NCI-H345 treated with DMSO at 0.1 percent for 48 hours (cell line): Measurements from ENCODE around the gene SERPINC1.
"Not testable (repeated sequence)": the region's sequence is repeated elsewhere in the genome, so short reads cannot be mapped to it uniquely, and the experiment has no call there.

Source experiments
- DNase-seq: peaks from one replicate; lab custom pipeline; 2025; ENCODE audit not compliant: unreplicated experiment; lab: John Stamatoyannopoulos, UW

Gene SERPINC1

GRCh38 chr1:173893611-173894010 lies 23.5 kb downstream of the SERPINC1 start:
- DNase-seq, result no peak

- no peak for DNase-seq
Observed at GRCh38 chr1:173889885-173890284, 27.2 kb downstream of the SERPINC1 start.

- DNase-seq, result no peak
Observed at GRCh38 chr1:173888749-173889148, 28.4 kb downstream of the SERPINC1 start.

- DNase-seq, result no peak
Observed at GRCh38 chr1:173887627-173888026, 29.5 kb downstream of the SERPINC1 start.

GRCh38 chr1:173886746-173887611 lies 30.1 kb downstream of the SERPINC1 start:
- no peak for DNase-seq

- no peak for DNase-seq
Observed at GRCh38 chr1:173884701-173885100, 32.4 kb downstream of the SERPINC1 start.

- DNase-seq, result not testable (repeated sequence)
Observed at GRCh38 chr1:173881117-173881516, 36.0 kb downstream of the SERPINC1 start.

GRCh38 chr1:173878251-173878650 lies 38.9 kb downstream of the SERPINC1 start:
- DNase-seq, result no peak

GRCh38 chr1:173876732-173877131 lies 40.4 kb downstream of the SERPINC1 start:
- DNase-seq, result no peak

GRCh38 chr1:173871500-173871899 lies 45.6 kb downstream of the SERPINC1 start:
- no peak for DNase-seq

- no peak for DNase-seq
Observed at GRCh38 chr1:173871091-173871490, 46.0 kb downstream of the SERPINC1 start.

GRCh38 chr1:173870252-173871075 lies 46.7 kb downstream of the SERPINC1 start:
- no peak for DNase-seq

GRCh38 chr1:173869021-173869359 lies 48.1 kb downstream of the SERPINC1 start:
- DNase-seq, result peak; percentile 60

GRCh38 chr1:173868266-173869020 lies 48.7 kb downstream of the SERPINC1 start, which contains the start of gene ZBTB37:
TSS of gene ZBTB37 (plus strand) at chr1:173868380. CDS start at chr1:173870226, 1,846 bp downstream.
- peak; percentile 76 for DNase-seq

- peak; percentile 96 for DNase-seq
Observed at GRCh38 chr1:173867753-173868265, 49.3 kb downstream of the SERPINC1 start, which contains the start of gene GAS5. TSS of gene GAS5 (minus strand) at chr1:173867989.

GRCh38 chr1:173867141-173867752 lies 49.9 kb downstream of the SERPINC1 start:
- DNase-seq, result no peak

GRCh38 chr1:173866413-173867115 lies 50.6 kb downstream of the SERPINC1 start:
- no peak for DNase-seq

GRCh38 chr1:173865468-173866164 lies 51.5 kb downstream of the SERPINC1 start:
- no peak for DNase-seq

- no peak for DNase-seq
Observed at GRCh38 chr1:173864179-173864867, 52.8 kb downstream of the SERPINC1 start.
